ENCODE data around the gene KRTCAP3. TPM values are rescaled to one million over a fixed set of nuclear protein-coding genes. Genes with fewer than 3 reads are reported as not detected.

KRTCAP3 gene
- total and polyA plus RNA-seq, 2 donors (not counting 3 experiments of a cell fraction or from before 2014, with no cell fraction given), result 2.1 to 4.0 TPM

DNA sequence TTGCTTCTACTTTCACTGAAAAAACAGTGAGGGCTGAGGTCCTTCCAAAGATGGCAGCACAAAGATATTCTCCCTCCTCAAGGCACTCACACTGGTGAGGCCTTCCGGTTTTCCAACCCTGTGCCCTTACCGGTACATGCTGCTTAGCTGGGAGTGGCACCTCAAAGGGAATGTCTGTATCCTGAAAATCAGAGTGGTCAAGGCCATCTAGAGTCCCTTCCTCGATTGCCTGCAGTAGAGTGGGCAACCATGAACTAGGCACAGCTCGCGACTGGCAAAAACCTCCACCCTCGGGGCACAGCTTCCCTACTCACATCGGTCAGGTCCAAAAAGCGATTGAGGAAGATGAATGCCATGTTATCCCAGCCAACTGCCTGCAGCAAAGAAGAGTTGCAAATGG is 3.4 kb downstream of the KRTCAP3 start:
- Histone ChIP-seq H3K27me3 (ENCODE audit: control insufficient read depth in 2 of 2, insufficient read depth in 2 of 2, low read length in 2 of 2) (no peaks in the 10 kb centered on the region), H3K36me3 (ENCODE audit: control insufficient read depth in 2 of 2, extremely low read depth in 1 of 2, insufficient read depth in 2 of 2, low read length in 2 of 2) (peaks cover 15 to 43% of the 10 kb centered on the region in 2 experiments), H2AFZ (ENCODE audit: low read depth, low read length) (no peak overlapping the region), H3K9ac (replicated peaks; ENCODE audit: extremely low read depth, insufficient read depth, low read length) (no peak overlapping the region), H4K20me1 (replicated peaks; ENCODE audit: control insufficient read depth, extremely low read depth, insufficient read depth, low read length) (no peaks in the 10 kb centered on the region), H3K79me2 (ENCODE audit: control insufficient read depth, insufficient read depth, low read length) (no peaks in the 10 kb centered on the region), H3K9me3 (replicated peaks; ENCODE audit: control insufficient read depth, insufficient read depth, low read length) (no peaks in the 10 kb centered on the region), H3K27ac (ENCODE audit: insufficient read depth, low read depth, low read length) (no peak overlapping the region), H3K9me1 (replicated peaks; ENCODE audit: control insufficient read depth, extremely low read depth, insufficient read depth, low read length) (no peaks in the 10 kb centered on the region), H3K4me1 (ENCODE audit: control insufficient read depth, extremely low read depth, insufficient read depth, low read length) (no peaks in the 10 kb centered on the region), H3K4me2 (ENCODE audit: insufficient read depth, low read length) (no peak overlapping the region), H3K4me3 (replicated peaks in 1 of 3; ENCODE audit: insufficient read depth in 1 of 3, low read depth in 1 of 3, low read length in 3 of 3) (no peak overlapping the region)
- dilution Hi-C loops (cut with MboI; ENCODE audit: extremely low pct_ligation_motif_present, low sequenced_read_pairs) (no loop called here), intact Hi-C loops (cut with micrococcal nuclease) (no loop called here)
- FAIRE-seq (no peak), DNase-seq (ENCODE audit: low read depth, low spot score) (no peak)
- POLR2A ChIA-PET, result no interaction called here
- no TSS peak for BruUV-seq (replicated peaks)
- CTCF ChIA-PET, result interaction anchor here (1.1 to 1.6 kb wide), 2 partner anchors 15 to 116 kb away, joined by 3 read pairs; no protein-coding TSS in a partner anchor
- TF ChIP-seq, protein P1, sequence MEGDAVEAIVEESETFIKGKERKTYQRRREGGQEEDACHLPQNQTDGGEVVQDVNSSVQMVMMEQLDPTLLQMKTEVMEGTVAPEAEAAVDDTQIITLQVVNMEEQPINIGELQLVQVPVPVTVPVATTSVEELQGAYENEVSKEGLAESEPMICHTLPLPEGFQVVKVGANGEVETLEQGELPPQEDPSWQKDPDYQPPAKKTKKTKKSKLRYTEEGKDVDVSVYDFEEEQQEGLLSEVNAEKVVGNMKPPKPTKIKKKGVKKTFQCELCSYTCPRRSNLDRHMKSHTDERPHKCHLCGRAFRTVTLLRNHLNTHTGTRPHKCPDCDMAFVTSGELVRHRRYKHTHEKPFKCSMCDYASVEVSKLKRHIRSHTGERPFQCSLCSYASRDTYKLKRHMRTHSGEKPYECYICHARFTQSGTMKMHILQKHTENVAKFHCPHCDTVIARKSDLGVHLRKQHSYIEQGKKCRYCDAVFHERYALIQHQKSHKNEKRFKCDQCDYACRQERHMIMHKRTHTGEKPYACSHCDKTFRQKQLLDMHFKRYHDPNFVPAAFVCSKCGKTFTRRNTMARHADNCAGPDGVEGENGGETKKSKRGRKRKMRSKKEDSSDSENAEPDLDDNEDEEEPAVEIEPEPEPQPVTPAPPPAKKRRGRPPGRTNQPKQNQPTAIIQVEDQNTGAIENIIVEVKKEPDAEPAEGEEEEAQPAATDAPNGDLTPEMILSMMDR (IDR thresholded peaks at IDR 0.05; ENCODE audit: extremely low read depth in 1 of 2, insufficient read depth in 1 of 2, low read depth in 1 of 2, low read length in 2 of 2), result no peak
- no peak for TF ChIP-seq EZH2 (IDR thresholded peaks at IDR 0.05; ENCODE audit: borderline replicate concordance, low read depth, low read length, severe bottlenecking)
- TF ChIP-seq MYC (IDR thresholded peaks at IDR 0.05; ENCODE audit: low read depth, low read length), result no peak
- no peak for TF ChIP-seq FOS (IDR thresholded peaks at IDR 0.05; ENCODE audit: borderline replicate concordance, insufficient read depth, low read length)
- no peak for TF ChIP-seq GATA2 (IDR thresholded peaks at IDR 0.05; ENCODE audit: insufficient read depth, insufficient read length, low read depth, low read length)
- TF ChIP-seq, protein P2, sequence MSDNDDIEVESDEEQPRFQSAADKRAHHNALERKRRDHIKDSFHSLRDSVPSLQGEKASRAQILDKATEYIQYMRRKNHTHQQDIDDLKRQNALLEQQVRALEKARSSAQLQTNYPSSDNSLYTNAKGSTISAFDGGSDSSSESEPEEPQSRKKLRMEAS (IDR thresholded peaks at IDR 0.05; ENCODE audit: insufficient read depth, insufficient read length), result no peak
